HG02870 (cell line): ENCODE data around the gene SLIT3.

ENCODE experiments used
- ATAC-seq: cut with Tn5 transposase; IDR thresholded peaks from one replicate; pipeline ENCODE4 v1.9.1; 2021; ENCODE audit warnings: mild to moderate bottlenecking, moderate library complexity; ENCODE audit not compliant: unreplicated experiment

SLIT3 gene

DNA sequence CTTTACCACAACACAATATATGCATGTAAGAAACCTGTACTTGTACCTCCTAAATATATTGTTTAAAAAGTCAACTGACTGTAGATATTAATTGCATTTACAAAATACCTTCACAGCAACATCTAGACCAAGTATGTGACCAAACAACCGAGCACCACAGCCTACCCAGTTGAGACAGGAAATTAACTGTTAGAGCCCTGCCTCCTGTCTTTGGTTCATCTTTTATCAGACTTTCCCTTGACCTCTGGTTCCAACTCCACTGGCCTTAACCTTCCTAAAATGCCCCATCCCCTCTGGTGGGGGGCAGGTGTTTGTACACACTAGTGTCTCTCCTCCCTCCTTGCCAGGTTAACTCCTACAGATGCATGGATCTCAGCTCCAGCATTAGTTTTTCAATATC is 566.8 kb downstream of the SLIT3 start:
- ATAC-seq, result no peak

DNA sequence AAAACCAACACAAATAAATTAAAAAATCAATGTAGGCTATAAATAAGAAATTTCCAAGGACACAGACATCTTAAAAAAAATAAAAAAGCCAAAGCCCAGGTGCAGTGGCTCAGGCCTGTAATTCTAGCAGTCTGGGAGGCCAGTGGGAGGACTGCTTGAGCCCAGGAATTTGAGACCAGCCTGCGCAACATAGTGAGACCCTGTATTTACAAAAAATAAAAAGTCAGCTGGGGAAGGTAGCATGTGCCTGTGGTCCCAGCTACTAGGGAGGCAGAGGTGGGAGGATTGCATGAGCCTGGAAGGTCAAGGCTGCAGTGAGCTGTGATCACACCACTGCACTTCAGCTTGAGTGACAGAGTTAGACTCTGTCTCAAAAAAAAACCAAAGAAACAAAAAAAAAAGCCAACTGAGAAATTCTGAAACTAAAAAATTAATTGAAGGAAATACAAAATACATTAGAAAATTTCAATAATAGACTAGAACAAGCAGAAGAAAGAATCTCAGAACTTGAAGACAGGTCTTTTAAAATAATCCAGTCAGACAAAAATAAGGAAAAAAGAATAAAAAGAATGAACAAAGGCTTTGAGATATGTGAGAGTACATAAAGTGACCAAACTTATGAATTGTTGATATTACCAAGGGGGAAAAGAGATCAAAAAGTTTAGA is 572.3 kb downstream of the SLIT3 start:
- no peak for ATAC-seq

DNA sequence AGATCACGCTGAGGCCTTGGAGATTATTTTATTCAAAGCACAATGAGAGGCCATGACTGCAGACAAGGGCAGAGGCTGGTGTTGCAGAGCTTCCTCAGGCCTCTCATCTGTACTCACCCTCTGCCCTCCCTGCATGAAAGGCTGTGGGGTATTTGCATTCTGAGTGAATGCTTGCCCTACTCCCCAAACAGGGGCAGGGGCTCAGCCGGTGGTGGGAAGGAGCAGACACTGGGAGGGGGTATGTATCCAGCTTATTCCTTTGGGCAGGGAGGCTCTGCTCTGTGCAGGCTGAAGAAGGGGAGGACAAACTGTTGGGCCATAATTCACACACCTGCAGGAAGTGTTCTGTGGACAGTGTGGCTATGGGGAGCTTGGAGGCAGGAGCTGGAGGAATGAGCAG is 573.4 kb downstream of the SLIT3 start:
- no peak for ATAC-seq

DNA sequence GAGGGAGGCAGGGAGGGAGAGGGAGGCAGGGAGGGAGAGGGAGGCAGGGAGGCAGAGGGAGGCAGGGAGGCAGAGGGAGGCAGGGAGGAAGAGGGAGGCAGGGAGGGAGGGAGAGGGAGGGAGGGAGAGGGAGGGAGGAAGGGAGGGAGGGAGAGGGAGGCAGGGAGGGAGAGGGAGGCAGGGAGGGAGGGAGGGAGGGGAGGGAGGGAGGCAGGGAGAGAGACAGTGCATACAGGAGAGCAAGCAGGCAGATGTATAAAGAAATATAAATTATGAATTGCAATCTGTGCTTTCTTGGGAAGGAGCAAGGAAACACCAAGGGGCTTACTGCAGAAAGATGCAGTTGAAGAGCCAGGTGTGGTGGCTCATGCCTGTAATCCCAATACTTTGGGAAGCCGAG is 574.6 kb downstream of the SLIT3 start:
- no peak for ATAC-seq

DNA sequence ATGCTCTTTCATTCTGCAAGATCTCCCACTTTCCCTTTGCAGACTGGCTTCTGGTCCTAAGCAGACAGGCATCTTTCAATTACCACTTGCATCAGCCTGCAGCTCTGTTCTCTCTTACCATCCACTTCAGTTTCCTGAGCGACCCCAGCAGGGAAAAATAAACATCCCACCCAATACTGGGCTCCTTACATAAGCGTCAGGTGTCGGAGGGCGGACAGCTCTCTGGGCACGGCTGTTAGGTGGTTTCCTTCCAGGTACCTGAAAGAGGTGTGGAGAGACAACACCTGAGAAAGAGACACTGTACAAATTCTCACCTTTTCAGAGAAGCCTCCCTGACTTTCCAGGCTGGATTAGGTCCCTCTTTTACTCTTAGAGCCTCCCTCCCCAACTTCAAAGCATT is 576.7 kb downstream of the SLIT3 start:
- ATAC-seq, result no peak

DNA sequence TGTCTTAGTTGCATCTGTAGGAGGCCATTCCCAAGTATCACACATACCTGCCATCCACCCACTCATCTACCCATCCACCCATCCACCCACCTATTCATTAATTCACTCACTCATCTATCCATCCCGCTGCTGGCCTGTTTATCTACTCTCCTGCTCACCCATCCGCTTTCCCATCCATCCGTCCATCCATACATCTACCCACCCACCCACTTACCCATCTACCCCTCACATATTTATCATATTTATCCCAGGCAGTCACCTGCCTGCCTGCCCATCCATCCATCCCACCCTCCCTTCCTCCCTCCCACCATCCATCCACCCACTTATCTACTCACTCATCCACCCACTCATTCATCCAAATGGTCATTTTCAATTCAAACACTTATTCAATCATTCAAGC is 577.9 kb downstream of the SLIT3 start:
- no peak for ATAC-seq

DNA sequence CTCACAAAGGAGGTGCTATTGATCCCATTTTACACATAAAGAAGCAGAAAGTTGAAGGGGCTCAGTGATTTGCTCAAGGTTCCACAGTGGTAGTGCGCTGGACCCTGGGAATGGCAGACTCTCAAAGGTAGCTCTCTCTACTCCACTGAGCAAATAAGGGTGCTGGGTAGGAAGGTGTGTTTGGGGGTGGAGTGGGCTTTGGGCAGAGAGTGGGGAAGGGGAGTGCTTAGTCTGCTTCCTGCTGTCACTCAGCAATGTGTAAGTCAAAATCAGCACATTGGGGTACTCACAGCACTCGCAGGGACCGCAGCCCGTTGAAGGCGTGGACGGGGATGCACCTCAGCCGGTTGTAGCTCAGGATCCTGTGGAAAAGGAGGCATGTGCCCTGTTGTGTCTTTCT is 579.0 kb downstream of the SLIT3 start:
- ATAC-seq, result no peak

DNA sequence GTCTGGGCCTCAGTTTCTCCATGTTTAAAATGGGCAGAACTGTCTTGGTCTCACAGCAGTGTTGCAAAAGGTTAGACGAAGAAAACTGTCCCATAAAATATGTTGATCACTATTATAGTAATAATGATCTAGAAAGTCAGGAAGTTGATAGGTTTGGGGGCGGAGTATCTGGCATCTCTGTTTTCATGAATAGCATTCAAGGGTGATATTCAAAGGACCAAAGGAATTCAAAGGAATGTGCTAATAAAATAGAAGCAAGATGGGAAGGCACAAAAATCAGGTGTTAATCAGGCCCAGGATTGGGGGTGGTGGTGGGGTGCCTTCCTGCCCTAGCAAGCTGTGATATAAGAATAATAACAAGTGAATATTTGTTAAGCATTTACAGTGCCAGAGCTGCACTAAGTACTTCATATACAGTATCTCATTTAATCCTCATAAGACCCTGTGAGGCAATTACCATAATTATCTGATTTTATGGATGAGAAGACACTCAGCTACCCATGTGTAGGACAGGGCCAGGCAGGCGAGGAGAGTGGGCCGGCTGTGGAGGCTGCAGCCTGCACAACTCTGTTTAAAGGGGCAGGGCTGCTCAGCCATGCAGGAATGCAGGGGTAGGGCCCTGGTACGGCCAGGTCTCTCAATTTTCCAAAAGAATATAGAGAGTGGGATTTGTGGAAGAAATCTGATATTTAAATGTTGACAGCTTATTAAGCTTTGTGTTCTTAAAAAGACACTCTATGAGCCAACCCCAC is 579.8 kb downstream of the SLIT3 start:
- ATAC-seq, result no peak

DNA sequence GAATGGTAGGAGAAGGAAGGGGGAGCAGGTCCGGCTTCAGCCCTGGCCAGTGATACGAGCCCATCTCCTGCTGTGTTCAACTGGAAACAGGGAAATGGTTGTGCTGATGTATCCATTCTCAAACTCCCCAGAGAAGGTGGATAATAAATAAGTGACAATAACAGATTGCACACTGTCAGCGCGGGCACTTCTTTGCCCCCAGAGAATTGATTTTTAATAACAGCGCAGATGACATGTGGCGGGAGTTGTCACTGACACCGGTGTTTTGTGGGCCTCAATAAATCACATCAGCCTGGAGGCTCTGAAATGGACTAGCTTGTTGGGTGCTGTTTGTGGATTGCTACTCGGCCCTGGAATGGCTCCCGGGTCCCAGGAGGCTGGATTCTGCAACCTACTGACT is 580.4 kb downstream of the SLIT3 start:
- no peak for ATAC-seq

DNA sequence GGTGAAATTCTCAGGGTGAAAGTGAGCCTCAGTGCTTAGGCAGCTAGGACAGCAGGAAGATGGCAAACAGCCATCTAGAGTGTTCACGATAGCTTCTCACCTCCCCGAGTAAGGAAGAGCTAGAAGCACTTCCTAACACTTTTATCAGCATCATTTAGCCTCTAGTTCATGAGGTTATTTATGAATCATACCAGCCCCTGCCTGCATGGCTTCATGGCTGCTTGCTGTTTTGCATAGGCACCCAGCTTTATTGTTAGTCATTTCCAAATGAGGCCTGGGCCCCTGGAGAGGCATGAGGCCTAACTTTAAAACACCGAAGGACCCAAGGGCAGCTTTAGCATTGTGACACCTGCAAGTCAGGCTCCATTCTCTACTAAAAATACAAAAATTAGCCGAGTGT is 586.9 kb downstream of the SLIT3 start:
- ATAC-seq, result peak; percentile 65

DNA sequence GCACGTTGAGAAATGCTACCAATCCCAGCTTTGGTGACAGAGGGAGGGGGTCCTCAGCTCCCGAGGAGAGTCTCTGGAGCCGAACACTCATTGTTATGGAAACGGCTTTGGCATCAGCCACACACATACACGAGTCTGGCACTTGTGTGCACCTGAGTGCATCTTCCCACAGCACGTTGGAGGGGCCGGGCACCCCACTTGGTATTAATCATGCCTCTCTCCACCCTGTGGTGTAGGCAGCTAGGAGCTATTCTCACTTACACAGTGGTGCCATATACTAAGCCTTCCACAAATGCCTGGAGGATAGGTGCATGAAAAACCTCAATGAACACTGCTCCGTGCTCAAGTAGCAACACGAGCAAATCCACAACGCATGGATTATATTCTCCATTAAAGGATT is 587.9 kb downstream of the SLIT3 start:
- ATAC-seq, result no peak

DNA sequence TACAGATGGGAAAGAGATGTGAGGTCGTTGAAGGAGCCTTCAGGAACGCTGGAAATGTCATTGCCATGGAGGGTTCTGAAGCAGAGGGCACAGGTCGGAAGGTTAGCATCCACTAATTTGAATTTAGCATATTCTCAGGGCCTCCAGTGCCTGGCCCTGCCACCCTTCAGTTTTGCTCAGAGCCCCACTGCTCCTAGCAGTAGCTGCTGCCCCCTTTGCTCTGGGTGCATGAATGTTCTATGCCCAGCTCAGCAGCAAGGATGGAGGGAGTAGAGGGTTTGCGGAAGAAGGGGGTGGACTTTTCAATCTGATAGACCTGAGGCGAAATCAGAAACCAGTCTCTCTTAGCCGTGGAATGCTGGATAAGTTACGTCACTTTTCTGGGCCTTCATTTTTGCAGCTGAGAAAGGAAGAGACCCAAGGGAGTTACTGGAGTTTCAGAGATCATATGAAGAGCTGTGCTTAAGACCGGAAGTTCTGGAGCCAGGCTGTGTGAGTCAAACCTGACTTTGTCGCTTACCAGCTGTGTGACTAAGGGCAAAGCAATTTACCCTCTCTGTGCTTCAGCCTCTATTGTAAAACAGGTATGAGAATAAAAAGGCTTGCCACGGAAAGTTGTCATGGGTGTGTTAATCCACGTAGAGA is 588.5 kb downstream of the SLIT3 start:
- ATAC-seq, result no peak

DNA sequence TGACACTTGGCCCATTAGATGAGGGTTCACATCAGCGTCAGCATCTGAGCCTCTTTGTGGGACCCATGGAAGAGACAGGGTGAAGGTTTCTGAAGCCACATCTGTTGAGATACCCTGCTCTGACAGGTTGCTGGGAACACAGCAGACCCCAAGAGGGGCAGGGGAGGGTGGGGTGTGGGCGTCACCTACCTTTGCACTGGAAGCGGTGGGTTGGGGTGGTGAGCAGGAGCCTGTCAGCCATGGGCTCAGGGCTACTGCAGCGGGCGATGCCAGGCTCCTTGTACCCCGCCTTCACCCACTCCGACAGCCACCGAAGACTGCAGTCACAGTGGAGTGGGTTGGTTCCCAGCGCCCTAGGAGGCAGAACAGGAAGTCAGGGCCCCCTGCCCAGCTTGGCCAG is 590.2 kb downstream of the SLIT3 start:
- ATAC-seq, result no peak

DNA sequence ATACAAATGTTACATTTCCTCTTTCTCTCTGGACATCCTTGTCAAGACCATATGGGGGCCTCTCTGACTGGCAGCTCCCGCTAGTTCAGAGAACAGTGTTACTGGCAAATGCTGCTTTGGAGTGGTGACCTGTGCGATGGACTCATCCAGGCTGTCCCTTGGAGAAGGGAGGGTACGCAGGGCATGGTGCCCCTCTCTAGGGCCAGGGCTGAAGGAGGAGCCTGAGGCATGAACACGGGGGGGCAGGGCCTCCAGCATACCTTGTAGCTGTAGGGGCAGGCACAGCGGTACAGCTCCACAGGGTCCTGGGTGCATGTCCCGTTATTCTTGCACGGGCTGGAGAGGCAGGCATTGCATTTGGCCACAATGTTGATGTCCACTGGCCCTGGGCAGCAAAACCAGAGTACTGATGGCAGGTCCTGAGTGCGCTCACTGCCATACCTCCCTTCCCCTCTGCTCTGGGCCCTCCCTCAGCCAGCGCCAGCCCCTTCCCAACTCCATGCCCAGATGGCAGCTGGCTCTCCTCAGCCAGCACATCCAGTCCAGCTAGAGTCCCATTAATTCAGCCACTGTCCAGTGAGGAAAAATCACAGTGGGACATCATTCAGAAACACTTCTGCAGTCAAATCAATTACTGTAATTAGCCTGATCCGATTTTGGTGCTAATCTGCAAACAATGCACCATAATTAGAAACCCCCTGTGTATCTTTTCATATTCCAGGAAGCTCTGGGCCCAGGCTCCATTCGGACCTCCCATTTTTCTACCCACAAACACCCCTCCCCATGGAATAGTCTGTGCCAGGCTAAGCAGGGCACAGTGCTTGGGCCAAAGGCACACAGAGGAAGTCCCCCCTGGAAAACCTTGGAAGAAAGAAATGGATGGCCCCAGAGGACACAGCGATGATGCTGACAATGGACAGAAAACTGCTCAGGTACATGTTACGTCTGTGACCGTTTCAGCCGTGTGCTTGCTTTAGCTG is 592.9 kb downstream of the SLIT3 start:
- no peak for ATAC-seq

DNA sequence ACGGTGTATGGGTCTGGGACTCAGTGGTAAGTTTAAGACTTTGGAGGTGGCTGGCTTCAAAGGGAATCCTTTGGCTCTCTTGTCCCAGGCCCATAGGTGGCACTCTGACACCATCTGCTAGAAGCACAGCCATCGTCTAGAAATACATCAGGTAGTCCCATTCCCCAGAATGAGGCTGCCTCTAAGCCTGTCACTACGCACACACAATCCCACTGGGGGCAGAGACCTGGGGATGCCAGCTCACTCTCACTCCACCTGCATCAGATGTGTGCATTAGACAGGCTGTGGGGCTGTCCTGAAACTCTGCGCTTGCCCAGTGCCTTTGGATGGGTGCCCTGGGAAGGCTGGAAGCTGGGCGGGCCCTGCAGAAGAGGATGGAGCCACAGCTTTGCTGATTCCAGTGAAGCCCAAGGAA is 594.3 kb downstream of the SLIT3 start:
- peak; percentile 56 for ATAC-seq

DNA sequence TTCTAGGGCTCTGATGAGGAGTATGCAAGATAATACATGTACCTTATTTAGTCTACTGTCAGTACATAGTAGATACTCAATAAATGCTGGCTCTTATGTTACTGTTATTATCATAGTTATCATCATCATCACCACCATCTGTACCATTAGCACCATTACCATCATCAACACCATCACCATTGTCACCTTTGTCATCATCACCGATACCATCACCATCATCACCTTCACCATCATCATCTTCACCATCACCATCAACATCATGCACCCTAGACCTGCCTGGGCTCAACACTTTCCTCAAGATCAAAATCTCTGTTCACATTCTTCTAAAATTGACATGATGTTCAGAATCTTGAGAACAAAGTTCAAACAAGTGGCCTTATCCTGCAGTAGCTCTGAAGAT is 595.6 kb downstream of the SLIT3 start:
- no peak for ATAC-seq

DNA sequence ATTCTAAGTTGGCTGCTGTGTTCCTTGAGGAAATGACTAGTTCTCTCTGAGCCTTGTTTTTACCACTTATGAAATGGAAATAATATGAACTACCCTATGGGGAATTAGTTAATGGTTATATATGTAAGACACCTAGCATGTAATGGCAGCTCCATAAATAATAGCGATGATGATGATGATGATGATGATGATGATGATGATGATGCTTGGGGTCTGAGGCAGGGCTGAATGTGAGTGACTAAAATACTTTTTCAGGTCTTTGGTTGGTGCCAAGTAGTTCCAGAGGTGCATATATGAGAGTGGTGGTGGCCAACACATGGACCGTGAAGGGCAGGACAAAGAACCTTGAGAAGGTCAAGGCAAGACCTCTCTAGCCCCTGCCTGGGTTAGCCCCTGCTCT is 598.4 kb downstream of the SLIT3 start:
- no peak for ATAC-seq

DNA sequence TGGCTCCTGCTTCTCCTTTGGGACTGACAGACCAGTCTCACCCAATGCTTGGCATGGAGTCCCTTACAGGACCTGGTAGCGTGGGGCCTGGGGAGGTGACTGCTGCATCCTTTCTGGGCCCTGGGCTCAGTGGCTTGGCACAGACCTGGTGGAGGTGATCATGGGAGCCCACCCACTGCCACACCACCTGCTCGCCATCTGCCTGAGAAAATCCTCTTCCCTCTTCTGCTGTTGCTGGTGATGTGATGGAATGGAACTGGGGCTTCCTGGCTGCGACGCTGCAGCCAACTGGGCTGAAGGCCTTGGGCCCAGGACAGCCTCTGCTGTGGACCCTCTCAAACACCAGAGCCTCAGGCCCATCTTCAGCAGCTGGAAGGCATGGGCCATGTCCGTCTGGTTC is 599.3 kb downstream of the SLIT3 start:
- no peak for ATAC-seq

DNA sequence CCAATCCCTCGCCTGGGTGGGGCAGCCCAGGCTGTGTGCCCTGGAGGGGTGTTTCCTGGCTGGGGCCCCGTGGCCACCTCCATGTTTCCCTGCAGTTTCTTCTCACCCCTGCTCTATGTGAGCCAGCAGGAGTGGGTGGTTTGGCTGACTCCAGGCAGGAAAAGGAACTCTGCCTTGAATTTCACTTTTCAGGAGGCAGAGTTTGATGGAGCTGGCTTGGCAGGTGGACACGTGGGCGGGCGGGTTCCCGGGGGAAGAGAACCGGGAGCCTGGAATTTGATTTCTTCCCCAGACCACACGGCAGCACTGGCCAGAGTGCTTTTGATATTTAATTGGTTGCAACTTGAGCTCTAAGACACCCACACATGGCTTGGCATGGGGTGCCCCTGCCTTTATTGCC is 601.9 kb downstream of the SLIT3 start:
- no peak for ATAC-seq

DNA sequence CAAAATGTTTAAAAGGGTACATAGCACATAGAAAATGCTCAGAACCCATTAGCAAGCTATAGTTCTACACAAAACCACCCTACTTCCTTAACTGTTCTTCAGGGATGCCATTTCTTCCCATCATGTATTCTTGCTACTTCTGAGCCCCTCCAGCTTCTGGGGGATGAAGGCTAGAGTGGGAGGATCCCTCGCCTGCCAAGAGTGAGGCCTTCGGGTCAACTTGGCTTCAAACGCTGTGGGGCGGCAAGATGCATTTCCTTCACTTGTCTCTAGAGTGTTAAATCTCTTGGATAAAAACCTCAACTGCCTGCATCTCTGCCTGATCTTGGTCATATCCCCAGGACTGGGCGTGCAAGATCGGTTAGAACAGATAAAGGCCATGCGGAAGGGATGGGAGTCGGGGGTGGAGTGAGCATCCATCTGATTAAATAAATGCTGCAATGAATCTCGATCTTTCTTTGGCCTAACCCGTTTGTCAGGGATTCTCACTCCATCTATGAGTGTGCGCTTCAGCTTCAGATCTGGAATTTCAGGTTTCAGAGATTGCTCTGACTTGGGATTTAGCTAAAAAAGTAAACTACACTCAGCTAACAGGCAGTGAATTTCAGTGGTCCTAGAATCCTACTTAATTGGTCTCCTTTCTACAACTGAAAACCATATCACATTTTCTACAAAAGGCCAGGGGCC is 603.8 kb downstream of the SLIT3 start:
- ATAC-seq, result no peak

DNA sequence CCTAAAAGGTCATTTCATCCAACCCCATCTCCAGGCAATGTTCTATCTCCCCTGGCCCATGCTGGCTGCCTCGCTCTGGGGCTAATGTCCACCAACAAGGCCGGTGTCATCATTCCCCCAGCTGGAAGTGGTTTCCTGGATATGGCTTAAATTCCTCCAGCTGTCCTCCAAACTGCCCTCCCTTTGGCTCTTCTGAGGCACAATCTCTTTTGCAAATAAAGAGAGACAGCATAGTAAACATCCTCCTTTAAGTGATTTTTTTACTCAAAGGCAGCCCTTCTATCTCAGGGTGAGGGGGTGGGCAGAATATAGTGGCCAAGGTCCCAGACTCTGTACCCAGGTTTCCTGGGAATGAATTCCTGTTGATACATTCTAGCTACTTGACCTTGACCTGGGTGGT is 604.3 kb downstream of the SLIT3 start:
- ATAC-seq, result no peak
